Measurements from ENCODE around the gene PRRG3.
"Not testable (repeated sequence)": the region's sequence is repeated elsewhere in the genome, so short reads cannot be mapped to it uniquely, and the experiment has no call there.

PRRG3 gene

GRCh38 chrX:151694661-151695582, at the start of gene PRRG3:
Gene PRRG3 (plus strand): TSS chrX:151695458. CDS start chrX:151698815, 3,357 bp downstream.
- DNase-seq (ENCODE audit: low read depth) = no peak

GRCh38 chrX:151675121-151675746, 20.0 kb upstream of the PRRG3 start:
- no peak for DNase-seq (ENCODE audit: low read depth)

GRCh38 chrX:151676196-151676595, 19.1 kb upstream of the PRRG3 start:
- no peak for DNase-seq (ENCODE audit: low read depth)

DNA sequence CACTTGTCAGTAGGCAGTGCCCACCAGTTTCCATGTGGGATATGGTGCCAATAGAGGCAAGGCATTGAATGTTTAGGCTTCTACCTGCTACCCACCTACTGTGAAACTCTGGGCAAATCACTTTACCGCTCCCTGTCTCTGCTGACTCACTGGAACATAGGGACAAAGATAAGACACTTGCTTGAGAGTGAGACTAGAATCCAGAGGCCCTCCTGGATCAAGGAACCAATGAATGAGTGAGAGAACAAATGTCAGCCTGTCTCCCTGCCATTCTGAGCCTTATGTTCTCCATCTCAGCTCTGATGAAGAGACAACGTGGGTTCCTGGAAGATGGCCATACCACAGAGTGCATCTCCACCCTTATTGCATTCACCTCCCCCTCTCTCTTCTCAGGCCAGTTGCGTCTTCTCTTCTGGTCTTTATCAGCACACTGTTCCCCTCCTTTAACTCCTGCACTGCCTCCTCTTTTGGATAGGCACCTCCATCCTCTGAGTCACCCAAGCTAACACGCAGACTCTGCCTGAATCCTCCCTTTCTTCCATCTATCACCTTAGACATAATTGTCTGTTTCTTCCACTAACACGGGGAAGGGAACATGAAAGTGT, 15.4 kb upstream of the PRRG3 start:
- no peak for DNase-seq (ENCODE audit: low read depth)

DNA sequence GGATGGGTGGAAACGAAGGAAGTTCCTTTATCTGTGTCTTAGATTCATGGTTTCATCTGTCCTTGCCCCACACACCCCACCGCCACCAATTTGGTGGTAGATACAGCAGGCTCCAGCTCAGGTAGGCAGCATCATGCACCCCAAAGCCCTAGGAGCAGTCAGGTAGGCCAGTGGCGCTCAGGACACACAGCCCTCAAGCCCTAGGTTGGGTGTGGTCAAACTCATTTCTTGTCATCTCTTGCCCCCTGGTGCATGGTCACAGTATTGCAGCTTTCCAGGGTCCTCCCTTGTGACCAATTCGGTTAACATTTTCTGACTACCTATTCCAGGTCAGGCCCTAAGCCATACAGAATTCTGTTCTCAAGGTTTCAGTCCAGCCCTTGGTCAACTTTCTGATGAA, 14.5 kb upstream of the PRRG3 start:
- DNase-seq (ENCODE audit: low read depth) = no peak

DNA sequence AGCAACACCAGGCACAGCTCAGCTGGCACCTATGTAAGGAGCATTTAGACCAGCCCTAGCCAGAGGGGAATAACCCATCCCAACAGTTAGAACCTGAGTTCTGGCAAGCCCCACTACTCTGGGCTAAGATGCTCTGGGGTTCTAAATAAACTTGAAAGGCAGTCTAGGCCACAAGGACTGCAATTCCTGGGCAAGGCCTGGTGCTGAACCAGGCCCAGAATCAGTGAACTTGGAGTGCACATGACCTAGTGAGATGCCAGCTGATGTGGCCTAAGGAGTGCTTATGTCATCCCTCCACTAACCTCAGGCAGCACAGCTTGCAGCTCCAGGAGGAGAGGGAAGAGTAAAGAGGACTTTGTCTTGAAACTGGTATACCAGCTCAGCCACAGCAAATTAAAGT, 7.6 kb upstream of the PRRG3 start:
- DNase-seq (ENCODE audit: low read depth) = no peak

GRCh38 chrX:151688695-151689094, 6.6 kb upstream of the PRRG3 start:
- no peak for DNase-seq (ENCODE audit: low read depth)

- no peak for DNase-seq (ENCODE audit: low read depth)
Observed at GRCh38 chrX:151692825-151693224, 2.4 kb upstream of the PRRG3 start.

DNA sequence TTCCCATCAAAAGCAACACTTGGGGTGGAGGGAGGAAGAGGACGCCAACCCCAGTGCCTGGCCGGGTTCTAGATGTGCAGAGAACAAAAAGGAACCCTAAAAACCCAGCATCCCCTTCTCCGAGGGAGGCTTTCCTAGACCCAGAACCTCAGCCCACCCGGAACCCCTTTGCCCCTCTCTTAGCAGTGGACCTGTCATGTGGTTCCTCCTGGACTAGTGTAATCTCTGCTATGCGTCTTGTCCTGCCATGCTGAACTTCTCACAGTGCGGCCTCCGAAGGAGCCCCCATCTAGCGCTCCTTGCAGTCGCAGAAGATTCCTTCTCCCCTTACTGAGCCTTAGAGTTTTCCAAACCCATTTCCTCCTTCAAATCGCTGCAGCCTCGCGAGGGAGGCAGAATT, 1.1 kb upstream of the PRRG3 start:
- DNase-seq (ENCODE audit: low read depth) = no peak

- no peak for DNase-seq (ENCODE audit: low read depth)
Observed at GRCh38 chrX:151695583-151696340, 504 bp downstream of the PRRG3 start.

DNA sequence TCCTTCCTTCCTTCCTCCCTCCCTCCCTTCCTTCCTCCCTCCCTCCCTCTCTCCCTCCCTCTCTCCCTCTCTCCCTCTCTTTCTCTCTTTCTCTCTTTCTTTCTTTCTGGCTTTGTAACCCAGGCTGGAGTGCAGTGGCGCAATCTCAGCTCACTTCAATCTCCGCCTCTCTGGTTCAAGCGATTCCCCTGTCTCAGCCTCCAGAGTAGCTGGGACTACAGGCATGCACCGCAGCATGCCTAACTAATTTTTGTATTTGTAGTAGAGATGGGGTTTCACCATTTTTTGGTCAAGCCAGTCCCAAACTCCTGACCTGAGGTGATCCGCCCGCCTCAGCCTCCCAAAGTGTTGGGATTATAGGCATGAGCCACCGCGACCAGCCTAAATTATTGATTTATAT, 1.8 kb downstream of the PRRG3 start:
- DNase-seq (ENCODE audit: low read depth) = not testable (repeated sequence)

DNA sequence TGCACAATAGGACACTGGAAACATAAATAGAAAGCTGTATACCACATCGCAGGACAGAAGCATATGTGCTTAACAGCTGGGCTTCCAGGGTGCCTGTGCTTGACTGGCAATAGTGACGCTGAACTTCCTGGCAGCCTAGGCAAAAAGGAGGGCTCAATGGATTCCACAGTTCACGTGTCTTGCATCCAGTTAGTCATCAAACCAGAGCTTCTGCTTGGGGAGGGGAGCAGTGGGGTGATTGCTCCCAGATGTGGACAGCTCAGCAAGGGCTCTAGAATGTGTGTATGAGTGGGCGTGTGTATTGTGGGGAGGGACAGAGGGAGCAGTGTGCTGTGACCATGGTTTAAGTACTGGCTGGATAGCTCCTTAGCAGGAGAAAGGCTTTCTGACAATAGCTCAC, 2.3 kb downstream of the PRRG3 start:
- DNase-seq (ENCODE audit: low read depth) = peak; percentile 83

DNA sequence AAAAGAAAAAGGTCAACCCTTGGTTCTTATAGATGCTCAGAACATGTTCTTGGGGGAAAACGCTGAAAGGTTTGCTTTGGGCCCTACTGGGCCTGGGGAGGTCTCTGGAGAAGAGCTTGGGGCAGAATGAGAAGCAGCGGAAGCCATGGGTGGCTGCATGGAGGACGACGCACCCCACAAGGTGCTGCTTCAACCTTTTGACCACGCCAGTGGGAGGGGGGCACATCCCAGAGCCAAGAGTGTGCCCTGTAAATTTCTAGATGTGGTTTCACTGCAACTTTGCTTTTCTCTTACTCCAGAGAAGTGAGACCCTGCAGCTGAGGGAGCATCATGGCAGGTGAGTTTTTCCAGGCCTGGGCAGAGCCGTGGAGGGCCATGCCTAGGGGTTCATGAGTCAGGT, 3.2 kb downstream of the PRRG3 start:
- no peak for DNase-seq (ENCODE audit: low read depth)

GRCh38 chrX:151699746-151700145, 4.5 kb downstream of the PRRG3 start:
- DNase-seq (ENCODE audit: low read depth) = no peak

DNA sequence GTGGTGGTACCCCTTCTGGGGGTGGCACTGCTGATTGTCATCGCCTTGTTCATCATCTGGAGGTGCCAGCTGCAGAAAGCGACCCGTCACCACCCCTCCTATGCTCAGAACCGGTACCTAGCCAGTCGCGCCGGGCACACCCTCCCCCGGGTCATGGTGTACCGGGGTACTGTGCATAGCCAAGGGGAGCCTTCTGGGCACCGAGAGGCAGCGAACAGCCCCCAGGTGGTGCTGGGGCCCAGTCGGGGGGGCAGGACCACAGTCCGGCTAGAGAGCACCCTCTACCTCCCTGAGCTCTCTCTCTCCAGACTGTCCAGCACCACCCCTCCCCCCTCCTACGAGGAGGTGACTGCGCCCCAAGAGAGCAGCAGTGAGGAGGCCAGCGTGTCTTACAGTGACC, 5.3 kb downstream of the PRRG3 start:
- DNase-seq (ENCODE audit: low read depth) = no peak

DNA sequence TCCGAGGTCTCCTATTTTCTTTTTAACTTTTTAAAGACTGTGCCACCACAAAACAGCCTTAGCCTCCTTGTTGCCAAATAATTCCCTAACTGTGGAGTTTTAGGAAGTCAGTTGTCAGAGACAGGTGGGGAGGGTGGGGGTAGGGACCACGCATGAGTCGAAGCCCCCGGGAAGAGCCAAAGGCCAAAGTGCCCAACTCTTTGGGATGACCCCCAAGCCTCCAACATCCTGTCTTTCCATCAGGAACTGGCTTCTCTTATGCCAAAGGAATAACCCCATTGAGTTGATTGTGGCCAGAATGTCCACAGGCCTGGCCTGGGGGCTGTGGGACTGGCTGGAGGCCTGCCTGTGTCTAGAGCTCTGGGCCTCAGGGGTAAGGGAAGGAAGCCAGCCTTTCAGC, 5.8 kb downstream of the PRRG3 start:
- no peak for DNase-seq (ENCODE audit: low read depth)

DNA sequence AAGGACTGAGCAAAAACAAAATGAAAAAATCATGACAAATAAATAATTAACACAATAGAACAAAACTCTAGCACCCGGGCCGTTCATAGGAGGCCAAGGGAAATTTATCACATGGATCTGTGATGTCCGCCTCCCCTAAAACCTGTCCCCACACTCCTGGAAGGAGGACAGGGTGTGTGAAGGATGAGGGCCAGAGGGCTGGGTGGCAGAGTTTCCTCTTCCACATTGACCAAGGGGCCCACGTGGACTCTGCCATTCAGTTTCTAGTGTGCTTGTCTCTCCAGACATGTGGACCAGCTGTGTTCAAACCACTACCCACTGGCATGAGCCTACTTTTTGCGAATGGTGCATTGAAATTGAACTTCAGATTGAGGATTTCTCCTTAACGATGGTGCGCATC, 6.3 kb downstream of the PRRG3 start:
- no peak for DNase-seq (ENCODE audit: low read depth)

- DNase-seq (ENCODE audit: low read depth) = no peak
Observed at GRCh38 chrX:151702026-151702714, 6.9 kb downstream of the PRRG3 start.

DNA sequence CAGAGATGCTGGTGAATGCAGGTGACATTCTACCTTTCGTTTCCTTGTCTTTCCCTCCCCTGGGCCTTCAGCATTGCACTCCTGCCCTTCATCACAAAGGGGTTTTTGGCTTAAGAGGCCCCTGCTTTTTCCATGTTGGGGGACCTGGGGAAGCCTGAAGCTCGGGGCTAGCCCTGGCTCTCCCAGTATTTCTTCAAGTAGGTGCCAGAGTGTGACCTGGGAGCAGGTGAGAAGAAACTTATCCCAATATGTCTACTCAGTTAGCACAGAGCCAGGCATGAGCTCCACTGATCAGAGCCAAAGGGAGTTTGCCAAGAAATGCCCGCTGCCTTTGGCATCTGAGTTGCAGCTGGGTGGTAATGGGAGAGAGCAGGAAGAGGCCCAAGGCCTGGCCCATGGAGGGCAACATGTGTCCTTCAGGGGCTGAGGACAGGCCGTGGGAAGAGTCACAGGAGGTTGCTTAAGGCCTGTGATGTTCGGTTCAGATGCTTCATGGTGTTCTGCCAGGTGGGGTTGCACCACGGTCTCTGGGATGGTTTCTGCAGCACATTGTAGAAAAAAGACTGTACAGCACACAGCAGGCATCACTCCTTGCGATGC, 7.6 kb downstream of the PRRG3 start:
- no peak for DNase-seq (ENCODE audit: low read depth)

GRCh38 chrX:151703487-151703886, 8.2 kb downstream of the PRRG3 start:
- no peak for DNase-seq (ENCODE audit: low read depth)

DNA sequence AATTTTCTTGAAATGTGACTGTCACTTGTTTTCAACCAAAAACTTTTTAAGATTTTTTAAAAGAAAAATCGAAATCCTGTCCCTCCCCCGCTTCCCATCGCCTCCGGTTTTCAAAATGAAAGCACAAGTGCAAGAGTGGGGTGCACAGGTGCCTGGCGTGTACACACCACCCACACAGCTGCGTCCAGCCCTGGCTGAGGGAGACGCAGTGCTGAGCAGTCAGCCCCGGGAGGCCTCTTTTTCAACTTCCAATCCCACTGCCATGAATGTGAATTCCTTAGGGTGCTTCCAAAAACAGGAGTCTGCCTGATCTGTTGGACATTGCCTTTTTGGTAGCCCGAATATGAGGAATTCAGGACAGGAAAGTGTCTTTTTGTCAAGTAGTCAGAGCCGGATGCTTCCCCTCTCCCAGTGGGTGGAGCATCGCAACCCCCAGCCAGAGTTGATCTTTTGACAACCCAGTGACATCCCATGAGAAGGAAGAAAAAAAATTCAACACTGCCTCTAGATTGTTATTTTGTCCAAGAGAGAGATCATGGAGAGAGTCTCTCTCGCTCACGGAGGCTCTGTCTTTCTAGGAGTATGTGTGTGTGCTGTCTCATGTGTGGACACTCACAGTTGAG, 8.9 kb downstream of the PRRG3 start:
- DNase-seq (ENCODE audit: low read depth) = no peak
